Adrenal gland (tissue), 12 donors: ENCODE measurements around the gene B3GLCT. TPM values are rescaled to one million over a fixed set of nuclear protein-coding genes. Genes with fewer than 3 reads are reported as not detected.
A peak's percentile ranks its signal among the peaks of the same experiment; 100 is the strongest.

ENCODE experiments used
- DNase-seq, 7 donors: peaks; one replicate each; pipeline ENCODE4 v3.0.0-alpha.2; 2019 to 2020
- H3K27ac ChIP-seq, 5 donors: fragments of 200-600 bp; sonication (generic) in 4 of 5; 1 replicate in 3 of 5; 2 replicates in 2 of 5; pipeline versions ENCODE4 v1.5.1 to v1.8.0; 2016 to 2020; ENCODE audit warnings: mild to moderate bottlenecking in 1 of 5
- H3K27me3 ChIP-seq: fragments of 200-600 bp; 2 replicates; pipeline ENCODE4 v1.8.0; 2021
- H3K36me3 ChIP-seq, 2 donors: fragments of 200-600 bp; replicated peaks in 1 of 2; 1 replicate in 1 of 2; 2 replicates in 1 of 2; pipeline versions ENCODE4 v1.5.1 to v1.8.0; 2018 to 2022
- H3K4me1 ChIP-seq, 2 donors: fragments of 200-600 bp; replicated peaks in 1 of 2; 1 replicate in 1 of 2; 2 replicates in 1 of 2; pipeline versions ENCODE4 v1.5.1 to v1.8.0; 2018 to 2021
- H3K4me3 ChIP-seq, 4 donors: fragments of 200-600 bp; sonication (generic) in 3 of 4; one replicate each; pipeline ENCODE4 v1.5.1; 2016 to 2018
- H3K9me3 ChIP-seq, 3 donors: fragments of 200-600 bp; sonication (generic) in 1 of 3; replicated peaks in 1 of 3; 1 replicate in 2 of 3; 2 replicates in 1 of 3; pipeline versions ENCODE4 v1.5.1 to v1.8.0; 2016 to 2021
- CTCF ChIP-seq, 6 experiments: fragments of 450-650 bp in 4 of 6; fragments of 200-600 bp in 2 of 6; sonication (generic) in 1 of 6; IDR thresholded peaks; 1 replicate in 5 of 6; 2 replicates in 1 of 6; pipeline versions ENCODE4 v1.5.1 to v1.8.0; 2016 to 2021; ENCODE audit warnings: antibody characterized with exemption in 6 of 6, mild to moderate bottlenecking in 2 of 6, moderate library complexity in 1 of 6
- POLR2A ChIP-seq, 2 donors: fragments of 450-650 bp; IDR thresholded peaks; one replicate each; pipeline ENCODE4 v1.6.1; 2017; ENCODE audit warnings: antibody characterized with exemption in 2 of 2, mild to moderate bottlenecking in 2 of 2, moderate library complexity in 1 of 2
- WGBS, 4 donors: extraction: QIAGEN DNeasy Blood & Tissue Kit in 2 of 4; methylation state at CpG; one replicate each; pipeline versions ENCODE4 v1.1.5 to v1.1.7; 2013 to 2017; 5-methylcytosine and 5-hydroxymethylcytosine counted together
- intact Hi-C, 2 donors: fragments of 100-400 bp; cut with DNase I; formaldehyde crosslinking; loops; one replicate each; pipeline versions ENCODE4 v1.14.1 to v1.15.0; 2022 to 2023
- polyA plus RNA-seq, 3 donors: library from polyadenylated mRNA; stranded (reverse); fragments of 200-250 nt in 2 of 3; fragments of 350-450 nt in 1 of 3; fragmentation: Illumina TruSeq in 1 of 3; extraction: RNeasy Lipid Tissue Mini Kit (QIAGEN cat#74804) in 1 of 3; gene quantifications; one replicate each; pipeline ENCODE4 v1.2.3, GENCODE V29; 2013 to 2014
- total RNA-seq, 9 donors: library from RNA; depleted of rRNA in 4 of 9; stranded (reverse); fragments of >200 nt in 4 of 9; fragments of 120-200 nt in 1 of 9; fragmentation: NEBNext Ultra II Directional in 1 of 9; extraction: Animal tissue kit (Norgen Biotek cat#: 25700) in 1 of 9; gene quantifications; one replicate each; pipeline versions ENCODE4 v1.1.0 to v1.2.4, GENCODE V29; 2013 to 2023
- donor health status: healthy with polysubstance abuse.
- donor health status: Bipolar disorder and iron deficiency.
- donor health status: DM: yes; HTN: yes; CAD: no.
- donor health status: DM: no; HTN: no; CAD: no.
- donor health status: DM: no; HTN: no; CAD: no.
- donor health status: DM: yes; HTN: yes; CAD: no.

Gene B3GLCT
- total and polyA plus RNA-seq, 12 donors: 1.9 to 6.4 (median 3.5) TPM

GRCh38 chr13:31227063-31227462 is 27.3 kb downstream of the B3GLCT start:
- no peak overlapping the region for H3K4me3 ChIP-seq
- H3K9me3 ChIP-seq: no peaks in the 10 kb centered on the region
- no peaks in the 10 kb centered on the region for H3K36me3 ChIP-seq
- intact Hi-C loops: no loop called here
- DNase-seq: no peak
- TF ChIP-seq POLR2A (IDR thresholded peaks at IDR 0.05) (no peak), CTCF (IDR thresholded peaks at IDR 0.05) (no peak)
- H3K4me1 ChIP-seq: no peaks in the 10 kb centered on the region
- H3K27ac ChIP-seq: no peak overlapping the region
- no peaks in the 10 kb centered on the region for H3K27me3 ChIP-seq

- no peak for TF ChIP-seq POLR2A (IDR thresholded peaks at IDR 0.05)
- no peak for TF ChIP-seq CTCF (IDR thresholded peaks at IDR 0.05)
- Histone ChIP-seq H3K4me1 (no peaks in the 10 kb centered on the region), H3K4me3 (no peak overlapping the region), H3K27me3 (no peaks in the 10 kb centered on the region), H3K36me3 (no peaks in the 10 kb centered on the region), H3K9me3 (no peaks in the 10 kb centered on the region), H3K27ac (no peak overlapping the region)
- WGBS, 4 donors: 81 to 90% (median 84%) methylated on average over 4 to 8 of the region's 8 CpGs
- DNase-seq: no peak
- intact Hi-C loops: no loop called here
These were observed 28.1 kb downstream of the B3GLCT start for GRCh38 chr13:31227870-31228269.

- no peaks in the 10 kb centered on the region for H3K36me3 ChIP-seq
- 75 to 86% (median 83%) methylated on average over 4 to 6 of the region's 6 CpGs for WGBS, 4 donors
These were observed 35.0 kb downstream of the B3GLCT start for GRCh38 chr13:31234729-31235128.

GRCh38 chr13:31236211-31236786 is 36.5 kb downstream of the B3GLCT start:
- peak in 2 of 7 donors; percentile 16 to 36 for DNase-seq
- peak; percentile 53 to 72 (median 58) for TF ChIP-seq CTCF (IDR thresholded peaks at IDR 0.05)
- TF ChIP-seq POLR2A (IDR thresholded peaks at IDR 0.05): no peak
- 34 to 48% (median 41%) methylated on average over 3 of the region's 3 CpGs for WGBS, 4 donors
- intact Hi-C loops: loop anchor here (5.0 to 10.0 kb wide), 2 partner anchors 186 to 189 kb away; no protein-coding TSS in a partner anchor
- Histone ChIP-seq H3K4me1 (no peaks in the 10 kb centered on the region), H3K27me3 (no peaks in the 10 kb centered on the region), H3K9me3 (no peaks in the 10 kb centered on the region), H3K4me3 (no peak overlapping the region), H3K27ac (no peak overlapping the region), H3K36me3 (no peaks in the 10 kb centered on the region)

More at GRCh38 chr13:31234729-31235128, 35.0 kb downstream of the B3GLCT start:
- Histone ChIP-seq H3K27me3 (no peaks in the 10 kb centered on the region), H3K27ac (no peak overlapping the region), H3K4me3 (no peak overlapping the region), H3K9me3 (no peaks in the 10 kb centered on the region), H3K4me1 (no peaks in the 10 kb centered on the region)
- intact Hi-C loops: loop anchor here (5.0 to 10.0 kb wide), 2 partner anchors 188 to 190 kb away; no protein-coding TSS in a partner anchor
- DNase-seq: no peak
- TF ChIP-seq POLR2A (IDR thresholded peaks at IDR 0.05): no peak
- peak in 2 of 6 experiments; percentile 12 to 20 for TF ChIP-seq CTCF (IDR thresholded peaks at IDR 0.05)
